Sigmoid colon (tissue), 7 donors: Measurements from ENCODE around the gene SNX15. TPM values are rescaled to one million over a fixed set of nuclear protein-coding genes. Genes with fewer than 3 reads are reported as not detected.
"Not testable (repeated sequence)": the region's sequence is repeated elsewhere in the genome, so short reads cannot be mapped to it uniquely, and the experiment has no call there.

Experiments used
- DNase-seq: peaks from one replicate; pipeline ENCODE4 v3.0.0-alpha.2; 2019
- H3K27ac ChIP-seq, 4 donors: fragments of 200-600 bp; sonication (generic); one replicate each; pipeline ENCODE4 v1.5.1; 2016 to 2019; ENCODE audit warnings: mild to moderate bottlenecking in 1 of 4
- H3K27me3 ChIP-seq, 3 donors: fragments of 200-600 bp; sonication (generic); one replicate each; pipeline ENCODE4 v1.5.1; 2019; ENCODE audit warnings: mild to moderate bottlenecking in 1 of 3
- H3K36me3 ChIP-seq, 4 donors: fragments of 200-600 bp; sonication (generic); one replicate each; pipeline ENCODE4 v1.5.1; 2016 to 2019
- H3K4me1 ChIP-seq, 4 donors: fragments of 200-600 bp; sonication (generic); one replicate each; pipeline ENCODE4 v1.5.1; 2017 to 2019
- H3K4me3 ChIP-seq, 4 donors: fragments of 200-600 bp; sonication (generic); one replicate each; pipeline ENCODE4 v1.5.1; 2017 to 2019; ENCODE audit warnings: mild to moderate bottlenecking in 2 of 4, moderate library complexity in 1 of 4
- H3K9me3 ChIP-seq, 4 donors: fragments of 200-600 bp in 3 of 4; sonication (generic) in 3 of 4; one replicate each; pipeline versions ENCODE4 v1.5.1 to v1.6.1; 2013 to 2019
- EP300 ChIP-seq, 4 donors: sonication (generic); formaldehyde crosslinking; IDR thresholded peaks; one replicate each; pipeline ENCODE4 v1.6.1; 2017; ENCODE audit warnings: antibody characterized with exemption in 4 of 4
- POLR2A ChIP-seq, 2 donors: fragments of 450-650 bp; IDR thresholded peaks; one replicate each; pipeline ENCODE4 v1.6.1; 2016; ENCODE audit warnings: antibody characterized with exemption in 2 of 2, mild to moderate bottlenecking in 2 of 2, moderate library complexity in 2 of 2
- POLR2AphosphoS5 ChIP-seq, 4 donors: sonication (generic); formaldehyde crosslinking; IDR thresholded peaks; one replicate each; pipeline ENCODE4 v1.6.1; 2017; ENCODE audit warnings: antibody characterized with exemption in 4 of 4
- WGBS, 2 donors: extraction: QIAGEN DNeasy Blood & Tissue Kit; methylation state at CpG; one replicate each; pipeline ENCODE4 v1.1.7; 2013; 5-methylcytosine and 5-hydroxymethylcytosine counted together
- intact Hi-C: fragments of 100-400 bp; cut with DNase I; formaldehyde crosslinking; loops from one replicate; pipeline ENCODE4 v1.15.1; 2023
- polyA plus RNA-seq, 3 donors: library from polyadenylated mRNA; stranded (reverse); fragments of 200-250 nt; gene quantifications; one replicate each; pipeline ENCODE4 v1.2.3, GENCODE V29; 2013
- total RNA-seq, 4 donors: library from RNA; depleted of rRNA; stranded (reverse); fragments of >200 nt; gene quantifications; one replicate each; pipeline ENCODE4 v1.1.0, GENCODE V29; 2016
- TF ChIP-seq, protein P1 (sequence below), 4 experiments: fragments of 450-650 bp in 3 of 4; fragments of 200-600 bp in 1 of 4; IDR thresholded peaks; one replicate each; pipeline ENCODE4 v1.5.1; 2016 to 2019; ENCODE audit warnings: antibody characterized with exemption in 4 of 4, mild to moderate bottlenecking in 3 of 4, moderate library complexity in 2 of 4
- donor health status: healthy with polysubstance abuse.
- donor health status: Bipolar disorder and iron deficiency.
- donor health status: healthy.

Gene SNX15
- total and polyA plus RNA-seq, 7 donors, result 20.1 to 36.6 (median 27.6) TPM

DNA sequence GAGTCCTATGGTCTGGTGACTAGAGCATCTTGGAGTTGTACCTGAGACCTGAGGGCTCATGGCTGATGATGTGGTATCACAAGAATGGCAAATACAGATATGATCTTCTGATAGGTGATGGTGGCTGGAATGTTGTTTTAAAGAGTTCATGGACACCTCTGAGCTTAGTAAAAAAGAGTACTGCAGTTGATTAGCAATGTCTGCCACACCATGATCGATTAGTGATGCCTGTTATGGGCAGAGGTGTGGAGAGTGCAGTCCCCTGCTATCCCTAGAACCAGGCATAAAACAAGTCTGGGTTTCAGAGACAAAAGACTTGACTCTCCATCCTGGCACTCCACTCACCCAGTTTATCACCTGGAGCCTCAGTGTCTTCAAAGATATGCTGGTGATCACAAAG, 29.1 kb upstream of the SNX15 start:
- TF ChIP-seq EP300 (IDR thresholded peaks at IDR 0.05) (no peak), POLR2A (IDR thresholded peaks at IDR 0.05) (no peak), POLR2AphosphoS5 (IDR thresholded peaks at IDR 0.05) (no peak)
- TF ChIP-seq, protein P1, sequence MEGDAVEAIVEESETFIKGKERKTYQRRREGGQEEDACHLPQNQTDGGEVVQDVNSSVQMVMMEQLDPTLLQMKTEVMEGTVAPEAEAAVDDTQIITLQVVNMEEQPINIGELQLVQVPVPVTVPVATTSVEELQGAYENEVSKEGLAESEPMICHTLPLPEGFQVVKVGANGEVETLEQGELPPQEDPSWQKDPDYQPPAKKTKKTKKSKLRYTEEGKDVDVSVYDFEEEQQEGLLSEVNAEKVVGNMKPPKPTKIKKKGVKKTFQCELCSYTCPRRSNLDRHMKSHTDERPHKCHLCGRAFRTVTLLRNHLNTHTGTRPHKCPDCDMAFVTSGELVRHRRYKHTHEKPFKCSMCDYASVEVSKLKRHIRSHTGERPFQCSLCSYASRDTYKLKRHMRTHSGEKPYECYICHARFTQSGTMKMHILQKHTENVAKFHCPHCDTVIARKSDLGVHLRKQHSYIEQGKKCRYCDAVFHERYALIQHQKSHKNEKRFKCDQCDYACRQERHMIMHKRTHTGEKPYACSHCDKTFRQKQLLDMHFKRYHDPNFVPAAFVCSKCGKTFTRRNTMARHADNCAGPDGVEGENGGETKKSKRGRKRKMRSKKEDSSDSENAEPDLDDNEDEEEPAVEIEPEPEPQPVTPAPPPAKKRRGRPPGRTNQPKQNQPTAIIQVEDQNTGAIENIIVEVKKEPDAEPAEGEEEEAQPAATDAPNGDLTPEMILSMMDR (IDR thresholded peaks at IDR 0.05), result no peak
- Histone ChIP-seq H3K9me3 (no peaks in the 10 kb centered on the region), H3K36me3 (no peaks in the 10 kb centered on the region)

DNA sequence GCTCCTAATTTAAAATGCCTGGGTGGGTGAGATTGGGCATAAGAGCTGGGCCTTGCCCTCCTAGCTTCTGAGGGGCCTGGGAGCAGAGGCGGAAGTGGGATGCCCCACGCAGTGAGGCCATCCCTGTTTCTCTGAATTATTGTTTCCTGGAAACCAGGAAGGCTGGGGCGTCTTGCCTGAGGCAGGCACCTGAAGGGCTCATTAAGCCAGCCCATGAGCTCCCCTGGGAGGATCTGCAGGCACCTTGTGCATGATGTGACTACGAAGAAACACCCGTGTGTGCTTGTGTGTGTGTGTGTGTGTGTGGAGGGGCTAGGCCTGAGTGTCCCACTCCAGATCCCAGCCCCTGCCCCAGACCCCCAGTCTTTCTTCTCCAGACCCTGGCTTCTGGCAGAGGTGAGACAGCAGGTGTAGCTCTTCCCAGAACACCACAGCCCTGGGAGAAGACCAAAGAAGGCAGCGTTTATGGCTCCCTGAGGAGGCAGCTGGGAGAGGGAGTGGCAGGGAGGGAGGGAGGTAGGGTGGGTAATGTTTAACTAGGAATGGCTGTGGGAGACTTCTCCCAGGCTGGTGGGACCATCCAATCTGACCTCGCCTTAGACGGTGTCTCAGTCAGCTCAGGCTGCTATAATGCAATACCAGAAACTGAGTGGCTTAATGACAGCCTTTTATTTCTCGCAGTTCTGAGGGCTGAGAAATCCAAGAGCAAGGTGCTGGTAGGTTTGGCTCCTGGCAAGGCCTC, 28.4 kb upstream of the SNX15 start:
- Histone ChIP-seq H3K27me3 (no peaks in the 10 kb centered on the region), H3K36me3 (no peaks in the 10 kb centered on the region), H3K9me3 (no peaks in the 10 kb centered on the region), H3K4me3 (no peak overlapping the region), H3K4me1 (peaks cover 0 to 26% (median 17%) of the 10 kb centered on the region in 4 donors), H3K27ac (no peak overlapping the region)
- WGBS, 2 donors, result 13 to 55% methylated on average over 9 of the region's 9 CpGs
- intact Hi-C loops, result loop anchor here (5.0 kb wide), 1 partner anchor 47 kb away; no protein-coding TSS in a partner anchor
- TF ChIP-seq, protein P1 (IDR thresholded peaks at IDR 0.05), result no peak
- TF ChIP-seq EP300 (IDR thresholded peaks at IDR 0.05) (no peak), POLR2A (IDR thresholded peaks at IDR 0.05) (no peak), POLR2AphosphoS5 (IDR thresholded peaks at IDR 0.05) (no peak)
- no peak for DNase-seq

More for the DNA sequence above, 29.1 kb upstream of the SNX15 start:
- no peak overlapping the region for H3K27ac ChIP-seq
- 39 to 84% methylated on average over 1 of the region's 1 CpG for WGBS, 2 donors
- intact Hi-C loops, result loop anchor here (5.0 kb wide), 1 partner anchor 46 kb away; no protein-coding TSS in a partner anchor
- H3K4me3 ChIP-seq, result no peak overlapping the region
- no peaks in the 10 kb centered on the region for H3K27me3 ChIP-seq
- peaks cover 0 to 26% (median 17%) of the 10 kb centered on the region in 4 donors for H3K4me1 ChIP-seq
- no peak for DNase-seq

DNA sequence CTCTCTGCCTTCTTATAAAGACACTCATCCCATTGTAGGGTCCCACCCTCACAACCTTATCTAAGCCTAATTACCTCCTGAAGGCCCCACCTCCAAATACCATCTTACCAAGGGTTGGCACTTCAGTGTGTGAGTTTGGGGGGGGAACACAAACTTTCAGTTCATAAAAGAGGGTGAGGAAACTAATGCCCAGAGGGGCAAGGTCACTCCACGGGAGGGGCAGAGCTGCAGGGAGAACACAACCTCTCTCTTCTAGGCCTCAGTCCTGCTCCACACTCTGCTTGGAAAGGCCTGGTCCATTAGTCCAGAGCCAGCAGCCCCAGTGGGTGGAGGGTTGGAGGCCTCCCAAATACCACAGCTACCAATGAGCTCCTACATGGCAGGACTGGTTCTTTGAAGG, 27.8 kb upstream of the SNX15 start:
- Histone ChIP-seq H3K36me3 (no peaks in the 10 kb centered on the region), H3K4me3 (no peak overlapping the region), H3K27me3 (no peaks in the 10 kb centered on the region), H3K9me3 (no peaks in the 10 kb centered on the region), H3K27ac (no peak overlapping the region), H3K4me1 (peaks cover 0 to 26% (median 17%) of the 10 kb centered on the region in 4 donors)
- TF ChIP-seq POLR2A (IDR thresholded peaks at IDR 0.05), result no peak
- 15 to 74% methylated on average over 1 of the region's 1 CpG for WGBS, 2 donors
- intact Hi-C loops, result loop anchor here (5.0 kb wide), 1 partner anchor 47 kb away; no protein-coding TSS in a partner anchor
- no peak for DNase-seq

DNA sequence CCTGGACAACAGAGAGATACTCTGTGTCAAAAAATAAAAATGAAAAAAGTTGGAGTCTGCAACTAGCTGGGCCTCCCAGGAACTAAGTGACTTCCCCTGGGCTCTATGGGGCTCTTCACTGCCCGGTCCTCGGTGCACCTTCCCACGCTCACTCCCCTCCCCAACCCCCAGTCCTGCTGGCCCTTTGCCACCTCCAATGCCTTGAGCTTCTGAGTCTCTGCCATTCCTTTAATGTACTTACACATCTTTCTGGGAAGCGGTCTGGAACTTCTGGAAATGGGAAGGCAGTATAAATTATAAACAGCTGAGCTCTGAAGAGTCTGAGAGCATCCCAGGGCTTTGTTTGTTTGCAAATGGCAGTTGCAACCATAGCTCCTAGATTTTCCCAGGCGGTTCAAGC, 24.5 kb upstream of the SNX15 start:
- Histone ChIP-seq H3K27me3 (no peaks in the 10 kb centered on the region), H3K9me3 (no peaks in the 10 kb centered on the region), H3K4me3 (no peak overlapping the region), H3K27ac (no peak overlapping the region), H3K4me1 (no peaks in the 10 kb centered on the region), H3K36me3 (no peaks in the 10 kb centered on the region)
- TF ChIP-seq, protein P1 (IDR thresholded peaks at IDR 0.05), result no peak
- no peak for TF ChIP-seq EP300 (IDR thresholded peaks at IDR 0.05)
- no peak for TF ChIP-seq POLR2AphosphoS5 (IDR thresholded peaks at IDR 0.05)
- TF ChIP-seq POLR2A (IDR thresholded peaks at IDR 0.05), result no peak
- no peak for DNase-seq
- intact Hi-C loops, result no loop called here
- 76 to 79% methylated on average over 5 of the region's 5 CpGs for WGBS, 2 donors

DNA sequence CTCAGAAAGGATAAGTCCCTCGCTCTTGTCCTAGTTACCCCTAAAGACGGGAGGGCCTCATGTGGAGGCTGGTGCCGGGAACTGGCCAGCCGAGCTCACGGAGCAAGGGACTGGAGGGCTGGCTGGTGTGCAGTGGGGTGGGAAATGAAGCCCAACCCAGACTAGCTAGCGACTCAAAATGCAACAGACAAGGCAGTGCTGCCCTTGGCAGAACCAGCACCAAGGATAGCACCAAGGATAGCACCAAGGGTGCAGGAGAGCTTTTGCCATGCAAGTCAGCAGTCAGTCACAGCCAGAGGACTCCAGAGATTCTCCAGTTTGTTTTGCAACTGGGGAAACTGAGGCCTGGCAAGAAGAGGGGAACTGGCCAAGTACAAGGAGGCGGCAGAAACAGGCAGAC, 24.0 kb upstream of the SNX15 start:
- no peak for DNase-seq
- H3K27ac ChIP-seq, result no peak overlapping the region
- TF ChIP-seq EP300 (IDR thresholded peaks at IDR 0.05) (no peak), POLR2AphosphoS5 (IDR thresholded peaks at IDR 0.05) (no peak), POLR2A (IDR thresholded peaks at IDR 0.05) (no peak)
- TF ChIP-seq, protein P1 (IDR thresholded peaks at IDR 0.05), result no peak
- no peaks in the 10 kb centered on the region for H3K9me3 ChIP-seq
- H3K27me3 ChIP-seq, result no peaks in the 10 kb centered on the region
- WGBS, 2 donors, result 84 to 94% methylated on average over 7 of the region's 7 CpGs
- H3K4me1 ChIP-seq, result no peaks in the 10 kb centered on the region
- no peaks in the 10 kb centered on the region for H3K36me3 ChIP-seq
- intact Hi-C loops, result no loop called here
- H3K4me3 ChIP-seq, result no peak overlapping the region

DNA sequence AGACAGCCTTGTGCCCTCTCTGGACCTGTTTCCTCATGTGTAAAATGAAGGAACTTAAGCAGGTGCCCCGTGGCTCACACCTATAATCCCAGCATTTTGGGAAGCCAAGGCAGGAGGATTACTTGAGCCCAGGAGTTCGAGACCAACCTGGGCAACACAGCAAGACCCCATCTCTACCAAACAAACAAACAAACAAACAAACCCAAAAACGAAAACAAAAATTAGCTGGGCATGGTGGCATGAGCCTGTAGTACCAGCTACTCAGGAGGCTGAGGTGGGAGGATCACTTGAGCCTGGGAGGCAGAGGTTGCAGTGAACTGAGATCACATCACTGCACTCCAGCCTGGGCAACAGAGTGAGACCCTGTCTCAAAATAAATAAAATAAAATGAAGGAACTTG, 23.3 kb upstream of the SNX15 start:
- intact Hi-C loops, H3K27ac ChIP-seq, H3K27me3 ChIP-seq, H3K4me1 ChIP-seq, DNase-seq, H3K36me3 ChIP-seq, H3K9me3 ChIP-seq, H3K4me3 ChIP-seq: not testable (repeated sequence)
- WGBS, 2 donors, result 79 to 82% methylated on average over 3 of the region's 3 CpGs
